Activated CD4-positive, alpha-beta T cell treated with anti-CD3 and anti-CD28 coated beads, Interleukin-2, amount 50 U/mL, for 4 hours (primary cell): ENCODE data around the gene ARVCF.

Source experiments
- DNase-seq, 2 experiments: peaks; one replicate each; pipeline ENCODE4 v3.0.0-alpha.2; 2020

Gene ARVCF

DNA sequence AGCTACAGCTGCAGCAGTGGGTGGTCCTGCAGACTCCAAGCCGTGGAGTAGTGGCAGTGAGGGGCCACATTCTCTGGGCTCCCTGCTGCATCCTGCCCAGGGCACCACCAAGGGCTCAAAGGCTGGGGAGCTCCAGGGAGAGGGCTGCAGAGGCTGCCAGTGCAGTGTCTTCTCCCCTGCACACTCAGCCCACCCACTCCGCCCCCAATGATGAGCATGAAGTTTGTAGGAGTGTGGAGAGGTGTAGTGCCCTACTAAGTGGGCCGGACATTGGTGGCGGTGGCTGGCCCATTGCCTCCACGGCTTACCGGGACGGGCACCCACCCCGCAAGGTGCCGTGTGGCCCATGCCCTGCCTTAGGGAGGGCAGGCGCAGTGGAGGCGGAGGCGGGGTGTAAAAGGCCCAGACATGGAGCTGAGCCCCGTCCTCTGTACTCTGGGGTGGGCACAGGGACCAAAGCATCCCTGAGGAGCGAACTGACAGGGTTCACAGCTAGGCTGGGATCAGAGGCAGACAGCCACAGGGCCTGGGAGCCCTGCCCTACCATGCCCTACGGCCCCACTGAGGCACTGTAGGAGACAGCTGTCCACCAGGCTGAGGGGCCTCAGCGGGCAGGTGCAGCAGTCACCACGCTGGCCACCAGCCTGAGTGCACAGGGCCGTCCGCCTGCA is 18.9 kb downstream of the ARVCF start:
- DNase-seq, result no peak

DNA sequence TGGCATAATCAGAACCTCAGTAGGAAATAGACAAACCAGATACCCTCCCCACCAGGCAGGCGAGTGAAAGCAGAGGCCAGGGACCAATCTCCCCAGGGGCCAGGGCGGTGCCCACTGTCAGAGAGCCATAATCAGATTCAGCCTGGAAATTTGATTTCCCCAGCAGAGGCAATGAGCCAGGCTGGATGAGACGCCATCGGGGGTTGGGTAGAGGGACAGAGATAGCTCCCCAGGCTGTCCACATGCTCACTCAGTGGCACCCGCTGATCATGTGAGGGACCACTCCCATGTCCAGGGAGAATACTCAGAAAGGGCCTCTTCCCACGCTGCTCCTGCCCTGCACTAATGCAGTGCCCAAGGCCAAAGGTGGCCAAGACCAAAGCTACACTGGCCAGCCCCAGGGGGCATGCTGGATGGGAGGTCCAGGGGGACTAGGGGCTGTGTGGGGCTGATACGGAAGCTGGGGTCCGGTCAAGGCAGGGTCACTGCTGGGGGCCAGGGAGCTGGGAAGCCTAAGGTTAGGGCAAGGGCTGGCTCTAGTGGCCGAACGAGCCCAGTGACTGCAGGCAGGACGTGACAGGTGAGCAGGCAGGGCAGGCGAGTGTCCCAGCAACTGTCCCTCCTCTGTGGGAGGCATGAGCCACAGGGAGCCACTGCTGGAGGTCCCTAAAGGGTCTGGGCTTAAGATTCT is 19.8 kb downstream of the ARVCF start:
- DNase-seq, result no peak

DNA sequence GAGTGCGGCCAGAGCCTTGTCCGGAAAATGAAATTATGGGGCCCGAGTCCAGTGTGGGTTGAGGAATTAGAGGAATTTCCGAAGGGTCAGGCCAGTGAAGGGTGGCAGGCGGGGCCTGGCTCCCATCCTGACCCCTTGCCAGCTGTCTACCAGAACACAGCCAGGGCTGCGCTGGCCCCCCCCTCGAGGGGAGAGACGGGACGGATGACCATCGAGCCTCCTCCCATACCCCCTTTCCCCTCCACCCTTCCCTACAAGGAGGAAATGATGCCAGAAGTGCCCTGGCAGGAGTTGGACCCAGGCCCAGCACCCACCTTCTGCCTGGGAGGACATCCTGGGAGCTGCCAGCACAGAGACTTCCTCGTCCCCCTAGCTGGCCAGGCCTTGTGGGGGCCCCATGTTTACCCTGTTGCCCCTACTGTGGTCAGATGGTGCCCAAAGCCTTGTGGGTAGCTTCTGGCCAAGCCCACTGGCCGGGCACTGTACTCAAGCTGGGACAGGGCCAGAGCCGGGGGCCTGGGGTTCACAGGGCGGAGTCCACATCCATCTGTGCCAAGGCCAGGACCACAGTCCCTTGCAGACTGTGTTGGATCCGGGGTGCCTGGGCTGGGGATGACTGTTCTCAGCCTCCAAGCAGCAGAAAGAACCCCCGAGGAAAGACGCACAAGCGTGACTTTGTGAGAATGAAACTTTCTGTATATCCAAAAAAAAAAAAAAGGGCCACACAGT is 20.8 kb downstream of the ARVCF start:
- DNase-seq, result no peak

DNA sequence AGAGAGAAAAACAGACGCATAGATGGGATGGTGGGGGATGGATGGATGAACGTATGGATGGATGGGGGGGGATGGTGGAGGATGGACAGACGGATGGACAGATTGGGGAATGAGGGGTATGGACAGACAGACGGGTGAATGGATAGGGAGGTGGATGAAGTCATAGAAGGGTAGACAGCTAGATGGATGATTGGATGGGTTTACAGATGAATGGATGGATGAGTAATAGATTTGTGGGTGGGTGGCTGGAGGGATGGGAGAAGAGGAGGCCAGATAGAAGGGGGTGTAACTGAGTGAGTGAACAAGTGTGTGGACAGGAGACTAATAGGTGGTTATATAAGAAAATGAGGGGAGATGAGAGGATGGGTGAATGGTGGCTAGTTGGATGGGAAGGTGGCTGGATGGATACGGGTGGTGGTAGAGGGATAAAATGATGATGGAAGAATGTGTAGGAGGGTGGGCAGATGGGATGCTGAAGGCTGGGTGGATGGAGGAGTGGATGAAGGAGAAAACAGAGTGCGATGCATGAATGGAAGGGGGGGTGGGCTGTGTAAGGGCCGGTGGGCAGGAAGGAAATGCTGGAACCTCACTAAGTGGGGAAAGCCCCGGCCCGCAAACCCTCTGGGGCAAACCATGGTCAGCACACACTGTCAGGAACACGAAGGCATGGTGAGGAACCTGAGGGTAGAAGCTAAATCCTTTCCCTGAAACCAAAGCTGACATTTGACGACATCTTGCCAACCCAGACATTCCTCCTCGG is 21.6 kb downstream of the ARVCF start:
- DNase-seq, result no peak

DNA sequence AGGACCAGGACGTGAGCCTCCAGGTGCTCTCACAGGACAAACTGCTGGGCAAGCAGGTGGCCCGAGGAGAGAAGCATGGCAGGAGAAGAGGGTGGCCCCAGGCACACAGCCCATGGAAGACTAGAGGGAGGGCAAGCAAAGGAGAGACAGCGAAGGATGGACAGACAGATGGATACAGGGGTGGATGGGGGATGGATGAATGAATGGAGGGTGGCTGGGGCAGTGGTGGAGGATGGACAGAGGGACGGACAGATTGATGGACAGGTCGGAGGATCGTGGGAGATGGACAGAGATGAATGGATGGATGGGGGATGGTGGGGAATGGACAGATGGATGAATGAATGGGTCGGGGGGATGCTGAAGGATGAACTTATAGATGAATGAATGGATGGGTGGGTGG is 22.7 kb downstream of the ARVCF start:
- DNase-seq, result no peak

DNA sequence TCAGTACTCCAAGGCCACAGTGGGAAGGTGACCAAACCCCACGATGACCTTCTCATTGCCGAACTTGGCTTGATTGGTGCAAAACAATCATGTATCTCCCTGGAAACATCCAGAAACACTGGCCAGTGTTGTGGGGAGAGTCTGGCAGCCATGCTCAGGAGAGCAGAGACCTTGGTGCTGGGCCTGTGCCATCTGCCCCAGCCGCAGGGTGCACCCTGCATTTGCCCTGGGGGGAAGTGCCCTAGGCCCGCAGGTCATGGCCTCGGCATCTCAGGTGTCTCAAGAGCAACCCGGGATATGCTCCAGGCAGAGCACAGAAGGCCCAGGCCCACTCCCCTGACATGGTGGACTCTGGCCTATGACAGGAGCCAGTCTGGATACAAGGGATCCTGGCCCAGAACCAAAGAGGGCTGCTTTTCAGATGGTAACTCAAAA is 23.7 kb downstream of the ARVCF start:
- DNase-seq, result no peak

DNA sequence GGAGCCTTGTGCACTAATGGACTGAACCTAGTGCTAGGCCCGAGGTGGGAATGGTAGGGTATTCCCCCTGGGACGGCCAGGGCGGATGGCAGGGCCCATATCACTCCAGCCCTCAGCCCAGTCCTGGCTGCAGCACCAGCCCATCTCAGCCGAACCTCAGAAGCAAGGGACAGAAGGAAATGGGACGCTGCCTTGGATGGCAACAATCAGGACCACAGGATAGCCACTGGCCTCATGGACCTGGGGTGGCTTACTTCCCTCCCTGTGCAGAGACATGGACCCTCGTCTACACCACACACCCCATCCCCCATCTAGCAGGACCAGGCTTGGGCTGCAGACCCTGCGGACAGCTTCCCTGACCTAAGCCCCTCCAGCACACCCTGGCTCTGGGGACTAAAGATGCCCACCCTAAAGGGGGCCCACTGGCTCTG is 24.1 kb downstream of the ARVCF start:
- DNase-seq, result no peak

DNA sequence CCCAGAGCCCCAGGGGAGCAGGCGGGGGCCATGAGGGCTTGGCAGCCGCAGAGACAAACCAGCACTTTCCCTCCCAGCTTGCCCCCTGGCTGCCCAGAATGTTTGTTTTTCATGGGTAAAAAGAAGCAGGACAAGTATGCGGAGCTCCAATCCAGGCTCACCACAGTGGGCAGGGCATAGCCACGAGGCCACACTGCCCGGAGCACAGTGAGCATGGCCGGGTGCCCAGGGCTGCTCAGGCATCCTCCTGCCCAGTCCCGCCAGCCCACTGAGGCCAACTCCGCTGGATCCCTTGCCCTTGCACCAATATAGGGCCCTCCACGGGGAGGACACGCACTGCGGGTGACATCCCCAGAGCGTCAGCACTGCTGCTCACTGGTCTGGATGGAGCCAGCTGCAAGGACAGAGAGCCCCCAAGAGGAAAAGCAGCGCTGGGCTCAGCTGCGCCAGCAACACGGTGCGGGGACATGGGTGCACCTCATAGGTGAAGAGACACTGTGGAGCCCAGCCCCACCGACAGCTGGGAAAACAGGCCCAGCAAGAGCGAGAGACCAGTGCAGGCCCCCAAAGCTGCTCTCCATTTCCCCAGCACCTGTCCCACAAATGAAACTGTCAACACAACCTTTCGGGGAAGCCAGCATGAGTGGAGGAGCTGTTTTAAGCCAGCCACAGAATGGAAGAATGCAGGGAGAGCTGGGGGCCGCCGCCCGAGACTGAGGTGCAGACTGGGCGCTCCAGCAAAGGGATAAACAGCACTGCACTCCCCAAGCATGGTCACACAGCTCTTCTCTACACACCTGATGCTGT is 24.8 kb downstream of the ARVCF start:
- no peak for DNase-seq

DNA sequence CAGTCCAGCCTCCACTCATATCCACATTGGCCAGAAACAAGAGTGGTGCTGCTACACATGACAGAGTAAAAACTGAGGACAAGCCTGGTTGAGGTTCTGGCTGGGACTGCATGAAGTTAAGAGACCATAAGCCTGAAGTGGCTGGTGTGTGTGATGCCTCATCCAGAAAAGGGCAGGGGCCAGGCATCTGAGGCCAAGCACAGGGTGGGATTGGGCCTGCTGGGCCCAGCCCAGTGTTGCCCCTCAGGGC is 25.3 kb downstream of the ARVCF start:
- no peak for DNase-seq

DNA sequence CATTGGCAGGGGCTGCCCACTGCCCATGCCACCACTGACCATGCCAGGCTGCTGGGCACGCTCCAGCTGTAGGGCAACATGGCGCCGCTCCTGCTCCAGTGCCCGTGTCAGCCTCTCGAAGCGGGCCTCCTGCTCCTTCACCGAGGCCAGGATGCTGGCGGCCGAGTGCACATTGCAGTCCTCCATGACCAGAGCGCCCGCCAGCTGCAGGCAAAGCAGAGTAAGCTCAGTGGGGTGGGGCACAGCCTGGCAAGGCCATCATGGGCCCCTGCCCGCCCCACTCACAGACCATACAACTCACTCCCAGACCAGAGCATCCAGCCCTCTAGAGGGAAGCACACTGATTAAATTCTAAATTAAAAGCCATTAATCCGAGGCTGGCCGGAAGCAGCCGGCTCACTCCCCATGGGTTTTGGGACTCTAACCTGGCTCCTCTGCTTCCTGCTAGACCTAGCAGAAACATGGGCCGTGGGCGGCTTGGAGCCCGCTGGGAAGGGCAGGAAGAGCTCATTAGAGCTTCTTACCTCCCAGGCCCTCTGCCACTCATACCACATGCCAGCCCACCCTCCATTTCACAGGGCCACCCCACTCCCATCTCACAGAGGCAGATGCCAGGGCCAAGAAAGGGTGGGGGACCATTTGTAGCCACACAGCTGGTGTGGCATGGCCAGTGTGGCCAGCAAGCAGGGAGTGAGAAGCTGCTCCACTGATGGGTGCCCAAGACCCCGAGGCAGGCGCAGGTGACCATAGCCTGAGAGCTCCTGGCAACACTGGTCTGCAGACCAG is 25.8 kb downstream of the ARVCF start:
- no peak for DNase-seq

DNA sequence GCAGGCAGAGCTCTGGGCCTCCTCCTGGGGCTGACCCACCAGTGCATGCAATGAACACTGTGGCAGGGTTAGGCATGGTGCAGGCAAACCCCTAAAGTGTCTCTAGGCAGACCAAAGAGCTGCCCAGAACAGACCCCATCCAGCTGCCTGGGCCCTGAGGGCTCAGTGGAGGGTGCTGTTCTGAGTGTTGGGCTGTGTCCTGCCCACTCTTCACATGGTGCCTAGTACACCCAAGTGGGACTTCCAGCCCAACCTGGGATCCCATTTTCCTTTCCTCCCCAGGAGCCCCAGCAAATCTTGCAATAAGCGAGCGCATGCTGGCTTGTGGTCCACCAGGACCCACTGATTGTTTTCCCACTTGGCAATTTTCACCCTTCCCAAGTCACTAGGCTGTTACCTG is 26.4 kb downstream of the ARVCF start:
- no peak for DNase-seq

DNA sequence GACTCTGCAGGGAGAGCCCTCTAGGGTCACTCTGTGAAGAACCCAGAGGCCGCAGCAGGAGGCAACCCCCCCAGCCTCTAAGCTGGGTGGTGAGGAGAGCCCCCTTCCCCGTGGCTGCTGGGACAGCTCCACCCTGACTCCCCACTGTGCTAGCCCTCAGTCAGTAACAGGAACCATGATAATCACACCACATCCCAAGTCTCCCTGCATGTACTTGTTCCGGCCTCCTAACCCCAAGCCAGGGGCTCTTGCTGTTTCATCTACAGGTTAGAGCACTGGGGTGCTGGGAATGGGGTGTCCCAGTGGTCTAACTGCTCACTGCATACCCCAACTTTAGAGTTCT is 26.9 kb downstream of the ARVCF start:
- no peak for DNase-seq

DNA sequence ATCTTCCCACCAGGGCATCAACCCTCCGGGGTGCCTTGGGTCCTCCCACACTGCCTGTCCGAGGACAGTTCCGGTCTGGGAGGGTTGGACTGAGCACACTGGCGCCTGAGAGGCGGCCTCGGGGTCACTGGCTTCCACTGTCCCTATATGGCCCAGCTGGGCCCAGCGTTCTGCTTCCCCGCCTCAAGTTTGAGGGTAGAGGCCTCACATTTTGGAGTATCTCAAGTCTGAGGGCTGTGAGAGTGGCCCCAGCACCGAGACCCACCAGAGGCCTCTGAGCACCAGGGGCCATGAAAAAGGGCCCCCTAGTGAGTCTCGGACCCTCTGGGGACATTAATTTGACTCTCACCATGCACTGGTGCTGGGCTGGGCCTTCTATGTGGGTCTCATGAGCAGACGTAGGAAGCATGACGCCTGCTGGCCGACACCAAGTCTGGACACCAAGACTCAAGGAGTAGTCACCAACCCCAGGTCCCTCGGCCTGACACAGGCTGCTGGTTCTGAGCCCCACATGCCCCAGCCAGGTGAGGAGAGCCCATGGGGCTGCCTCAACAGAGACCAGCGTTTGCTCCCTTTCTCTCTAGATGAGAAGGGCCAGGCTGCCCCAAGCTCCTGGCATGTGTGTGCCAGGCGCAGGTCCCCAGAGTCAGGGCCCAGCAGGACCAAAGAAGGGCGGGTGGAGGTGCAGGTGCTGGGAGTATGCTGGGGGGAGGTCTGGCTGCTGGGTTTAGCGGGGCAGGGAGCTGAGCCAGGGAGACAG is 27.5 kb downstream of the ARVCF start:
- DNase-seq, result no peak

DNA sequence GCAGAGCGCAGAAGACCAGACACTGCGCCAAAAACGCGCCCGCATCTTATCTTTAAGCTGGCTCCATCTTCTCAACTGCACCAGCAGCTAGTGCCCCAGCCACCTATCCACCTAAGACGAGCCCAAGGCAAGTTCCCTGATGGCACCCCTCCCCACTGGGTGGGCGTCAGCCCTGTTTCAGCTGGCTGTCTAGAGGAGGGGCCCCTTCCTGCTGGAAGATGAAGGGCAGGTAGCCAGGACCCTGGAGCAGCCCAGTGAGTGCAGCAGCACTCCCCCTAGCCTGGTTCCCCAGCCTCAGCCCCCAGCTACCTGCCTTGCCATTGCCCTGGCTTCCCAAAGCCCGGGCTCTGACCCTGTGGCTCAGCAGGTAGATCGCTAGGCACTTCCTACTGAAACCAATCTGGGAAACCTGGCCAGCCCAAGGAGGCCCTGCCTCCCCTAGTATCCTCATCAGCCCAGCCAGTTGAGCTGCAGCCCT is 28.3 kb downstream of the ARVCF start:
- no peak for DNase-seq

DNA sequence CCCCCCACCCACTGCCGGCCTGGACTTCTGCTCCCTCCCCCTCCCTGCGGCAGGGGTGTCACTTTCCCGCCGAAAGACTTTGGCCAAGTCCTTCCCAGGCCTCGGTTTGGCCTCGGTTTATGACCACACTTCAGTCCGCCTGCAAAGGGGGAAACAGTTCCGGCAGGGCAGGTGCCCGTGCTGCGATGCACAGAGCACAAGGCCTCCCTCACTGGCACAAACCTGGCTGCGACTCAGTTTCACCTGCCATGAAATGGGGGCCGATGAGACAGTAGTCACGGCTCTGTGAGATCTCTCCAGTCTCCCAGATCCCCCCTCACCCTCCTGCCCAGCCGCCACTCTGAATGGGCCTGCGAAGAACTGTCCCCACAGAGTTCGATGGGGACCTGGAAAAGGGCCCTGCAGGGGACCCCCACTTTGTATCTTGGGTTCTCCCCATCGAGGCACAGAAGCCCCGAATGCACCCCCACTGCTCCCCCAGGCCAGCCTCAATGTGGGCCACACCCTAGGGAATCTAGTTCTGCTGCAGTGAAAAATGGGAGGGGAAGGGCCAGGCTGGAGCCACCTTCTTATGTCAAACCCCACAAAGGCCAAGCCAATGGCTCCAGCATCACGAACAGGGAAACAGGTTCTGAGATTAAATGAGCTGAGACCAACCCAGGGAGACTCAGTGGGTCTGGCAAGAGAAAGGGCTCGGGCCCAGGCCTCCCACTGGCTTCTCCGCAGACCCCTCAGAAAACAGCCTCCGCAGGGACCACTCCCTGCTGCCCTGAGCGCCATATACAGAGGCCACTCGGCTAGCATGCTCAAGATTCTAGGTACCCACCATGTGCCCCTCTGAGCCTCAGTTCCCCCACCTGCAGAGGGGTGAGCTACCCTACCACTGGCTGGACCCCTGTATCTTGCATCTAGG is 29.0 kb downstream of the ARVCF start:
- DNase-seq, result no peak

DNA sequence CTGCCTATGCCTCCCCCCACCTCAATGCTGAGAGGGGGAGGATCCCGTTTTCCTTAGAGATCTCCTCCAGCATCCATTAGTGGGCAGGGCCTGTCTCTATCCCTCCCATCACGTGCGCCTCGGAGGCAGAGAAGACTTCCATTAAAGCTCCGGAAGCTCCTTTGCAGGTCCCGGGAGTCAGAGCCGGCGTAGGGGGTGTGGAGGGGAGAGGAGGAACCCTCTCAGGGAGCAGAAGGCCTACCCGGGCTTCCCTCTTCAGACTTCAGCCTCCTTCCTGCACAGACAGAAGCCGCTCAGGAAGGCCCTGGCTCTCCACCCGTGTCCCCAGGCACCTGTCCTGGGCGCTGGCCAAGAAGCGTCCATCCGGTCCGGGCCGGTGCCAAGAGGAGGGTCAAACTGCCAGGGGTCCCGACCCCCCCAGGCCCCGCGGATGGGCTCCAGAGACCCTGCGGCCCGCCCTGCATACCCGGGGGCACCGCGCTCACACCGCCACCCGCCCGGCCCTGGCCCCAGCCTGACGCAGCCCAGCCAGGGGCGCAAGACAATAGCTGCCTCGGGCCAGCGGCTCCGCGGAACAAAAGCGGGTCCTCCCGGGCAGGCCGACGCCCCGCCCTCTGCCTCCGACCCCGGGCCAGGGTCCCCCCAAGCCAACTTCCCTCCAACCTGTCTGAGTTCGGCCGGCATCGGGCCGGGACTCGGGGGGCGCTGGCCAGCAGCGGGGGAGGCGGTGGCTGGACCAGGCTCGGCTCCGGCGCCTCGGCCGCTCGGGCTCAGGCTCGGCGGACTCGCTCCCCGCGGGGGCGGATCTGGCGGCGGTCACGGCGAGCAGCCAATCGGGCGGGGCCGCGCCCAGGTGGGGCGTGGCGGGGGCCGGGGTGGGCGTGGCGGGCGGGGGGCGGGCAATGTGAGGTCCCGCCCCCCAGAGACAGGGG is 29.9 kb downstream of the ARVCF start:
- peak; percentile 21 for DNase-seq

DNA sequence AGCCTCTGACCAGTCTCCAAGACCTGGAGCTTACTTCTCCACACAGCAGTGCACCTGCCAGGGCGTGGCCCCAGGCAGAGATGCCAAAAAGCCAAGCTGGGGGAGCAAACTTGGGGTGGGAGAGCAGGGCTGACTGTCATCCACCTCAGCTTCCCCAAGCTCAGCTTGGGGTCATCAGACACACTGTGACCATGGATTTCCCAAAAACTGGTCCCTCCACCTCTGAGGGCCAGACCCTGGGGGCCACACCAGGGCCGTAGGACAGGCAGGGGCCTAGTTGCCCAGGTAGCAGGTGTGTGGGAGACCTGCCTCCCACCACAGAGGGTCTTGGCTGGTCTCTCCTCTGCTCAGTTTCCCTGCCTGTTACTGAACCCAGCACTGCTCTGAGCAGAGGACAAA is 30.6 kb downstream of the ARVCF start:
- DNase-seq, result no peak

DNA sequence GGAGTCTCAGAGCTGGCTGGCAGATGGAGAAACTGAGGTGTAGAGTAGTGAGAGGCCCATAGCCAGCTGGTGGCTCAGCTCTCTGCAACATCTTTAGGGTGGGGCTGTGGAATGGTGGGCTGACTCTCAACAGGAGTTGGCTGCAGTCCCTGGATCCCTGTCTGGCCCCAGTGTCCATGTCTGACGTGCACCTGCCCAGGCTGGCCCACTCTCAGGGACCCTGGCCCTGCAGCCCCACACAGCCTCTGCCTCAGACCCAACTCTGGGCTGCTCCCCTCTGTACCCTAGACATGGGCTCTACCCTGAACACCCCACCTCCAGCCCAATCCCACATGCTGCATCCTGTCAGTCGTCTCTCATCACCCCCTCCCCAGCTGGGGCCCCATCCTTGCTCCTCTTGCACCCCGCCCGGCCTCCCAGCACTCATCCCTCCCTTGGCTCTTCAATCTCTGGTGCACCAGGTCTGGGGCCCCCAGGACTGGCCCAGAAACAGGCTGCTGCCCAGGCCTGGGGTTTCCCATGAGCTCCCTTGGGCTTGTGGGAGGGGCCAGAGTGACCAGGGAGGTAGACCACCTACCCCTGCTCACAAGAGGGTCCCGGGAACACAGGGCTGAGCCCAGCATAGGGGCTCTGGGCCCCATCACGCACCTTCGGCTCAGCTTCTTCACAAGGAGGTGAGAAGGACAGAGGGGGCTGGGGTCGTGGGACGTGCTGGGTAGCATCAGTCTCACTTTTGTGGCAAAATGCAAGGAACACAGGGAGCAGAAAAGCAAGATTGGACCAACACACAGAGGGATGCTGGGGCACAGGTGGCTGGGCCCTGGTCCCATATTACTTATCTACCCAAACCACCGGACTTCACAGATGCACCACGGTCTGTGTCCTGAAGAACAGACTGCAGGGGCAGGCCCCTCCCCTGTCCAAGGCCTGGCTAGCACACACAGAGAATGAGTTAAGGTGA is 31.5 kb downstream of the ARVCF start:
- no peak for DNase-seq
